ENCODE measurements around the gene CCDC59.
"Not testable (repeated sequence)": the region's sequence is repeated elsewhere in the genome, so short reads cannot be mapped to it uniquely, and the experiment has no call there.

Gene CCDC59, protein sequence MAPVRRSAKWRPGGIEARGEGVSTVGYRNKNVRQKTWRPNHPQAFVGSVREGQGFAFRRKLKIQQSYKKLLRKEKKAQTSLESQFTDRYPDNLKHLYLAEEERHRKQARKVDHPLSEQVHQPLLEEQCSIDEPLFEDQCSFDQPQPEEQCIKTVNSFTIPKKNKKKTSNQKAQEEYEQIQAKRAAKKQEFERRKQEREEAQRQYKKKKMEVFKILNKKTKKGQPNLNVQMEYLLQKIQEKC

DNA sequence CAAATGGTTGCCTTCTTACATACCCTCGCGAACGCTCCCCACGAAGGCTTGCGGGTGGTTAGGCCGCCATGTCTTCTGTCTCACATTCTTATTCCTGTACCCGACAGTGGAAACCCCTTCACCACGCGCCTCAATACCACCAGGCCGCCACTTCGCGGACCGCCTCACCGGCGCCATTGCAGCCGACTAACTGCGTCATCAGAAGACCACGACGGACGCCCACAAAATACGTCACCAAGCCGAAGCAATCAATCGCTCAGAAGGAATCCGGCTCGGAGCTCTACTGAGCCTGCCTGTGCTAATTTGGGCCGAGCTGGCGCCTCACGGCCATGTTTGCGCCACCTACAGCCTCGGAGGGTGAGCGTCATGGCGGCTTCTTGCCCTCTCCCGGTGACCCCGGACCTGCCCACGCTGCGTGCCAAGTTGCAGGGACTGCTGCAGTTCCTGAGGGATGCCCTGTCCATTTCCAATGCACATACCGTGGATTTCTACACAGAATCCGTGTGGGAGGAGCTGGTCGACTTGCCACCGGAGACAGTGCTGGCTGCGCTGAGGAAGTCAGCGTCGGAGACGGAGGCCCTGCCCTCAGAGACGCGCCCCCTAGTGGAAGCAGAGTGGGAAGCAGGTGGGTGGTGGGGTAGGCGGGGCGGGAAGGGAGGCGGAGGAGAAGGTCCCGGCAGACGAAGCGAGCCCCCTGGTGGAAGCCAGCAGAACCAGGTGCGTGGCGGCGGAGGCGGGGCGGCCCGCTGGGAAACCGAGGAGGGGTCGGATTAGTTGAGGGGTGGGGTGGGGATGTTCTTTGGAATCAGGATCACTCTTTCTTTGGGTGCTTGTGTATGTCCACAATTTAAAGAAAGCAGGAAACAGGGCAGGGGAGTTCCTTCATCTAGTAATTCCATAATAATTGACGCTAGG is at the start of gene CCDC59, which contains the start of gene METTL25:
TSS of gene CCDC59 (minus strand) at position 188 of the 915 bp plus-strand sequence. CDS start at position 177, 11 bp downstream.
TSS of gene METTL25 (plus strand) at position 330 of the 915 bp plus-strand sequence. CDS start at position 367, 37 bp downstream.
- peak; percentile 97 for DNase-seq

DNA sequence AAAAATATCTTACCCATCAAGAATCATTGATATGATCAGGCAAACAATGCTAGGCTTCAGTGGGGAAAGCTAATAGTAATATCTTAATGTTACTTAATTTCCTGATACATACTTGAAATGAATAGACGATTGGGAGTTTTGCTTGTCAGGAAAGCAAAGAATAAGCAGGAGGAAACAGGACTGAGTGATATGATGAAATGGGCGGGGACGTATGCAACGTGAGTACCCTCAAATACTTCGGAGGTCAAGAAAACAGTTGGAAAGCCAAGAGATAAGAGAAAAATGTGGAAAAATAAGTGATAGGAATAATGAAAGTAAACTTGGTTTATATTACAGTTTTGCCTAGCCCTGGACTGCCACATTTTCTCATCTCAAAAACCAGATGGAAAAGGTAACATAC is 49.3 kb upstream of the CCDC59 start:
- DNase-seq: no peak

DNA sequence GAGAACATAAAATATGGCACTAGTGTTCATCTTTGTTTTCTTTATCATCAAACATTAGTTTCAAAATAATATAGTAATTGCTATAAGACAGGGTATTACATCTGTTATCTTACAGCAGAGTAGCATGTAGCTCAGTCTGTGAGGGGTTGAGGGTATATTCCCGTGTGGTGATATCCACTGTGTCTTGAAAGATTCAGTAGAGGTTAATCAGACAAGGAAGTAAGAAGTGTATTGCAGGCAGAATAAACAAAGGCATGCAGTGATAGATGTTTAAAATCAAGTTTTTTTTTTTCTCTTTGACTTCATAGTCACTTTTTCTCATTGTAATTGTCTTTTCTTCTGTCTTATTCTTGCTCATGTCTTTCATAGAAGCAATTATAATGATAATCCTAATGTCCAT is 48.5 kb upstream of the CCDC59 start:
- no peak for DNase-seq

DNA sequence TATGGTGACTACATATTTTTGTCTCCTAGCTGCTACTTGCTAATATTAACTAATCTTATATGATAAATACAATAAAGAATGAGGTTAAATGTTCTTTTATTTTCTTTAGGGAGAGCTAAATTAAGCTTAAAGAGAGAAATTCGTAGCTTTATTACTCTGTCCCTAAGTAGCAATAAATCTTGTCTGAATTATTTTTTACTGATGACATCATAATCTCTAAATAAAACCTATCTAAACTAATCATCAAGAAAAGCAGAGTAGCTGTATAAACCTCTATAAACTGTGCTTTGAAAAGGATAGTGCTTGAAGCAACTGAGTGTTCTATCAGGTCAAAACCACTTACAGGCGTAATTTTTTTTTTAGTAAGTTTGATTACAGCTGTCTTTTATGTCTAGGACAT is 42.6 kb upstream of the CCDC59 start:
- no peak for DNase-seq

DNA sequence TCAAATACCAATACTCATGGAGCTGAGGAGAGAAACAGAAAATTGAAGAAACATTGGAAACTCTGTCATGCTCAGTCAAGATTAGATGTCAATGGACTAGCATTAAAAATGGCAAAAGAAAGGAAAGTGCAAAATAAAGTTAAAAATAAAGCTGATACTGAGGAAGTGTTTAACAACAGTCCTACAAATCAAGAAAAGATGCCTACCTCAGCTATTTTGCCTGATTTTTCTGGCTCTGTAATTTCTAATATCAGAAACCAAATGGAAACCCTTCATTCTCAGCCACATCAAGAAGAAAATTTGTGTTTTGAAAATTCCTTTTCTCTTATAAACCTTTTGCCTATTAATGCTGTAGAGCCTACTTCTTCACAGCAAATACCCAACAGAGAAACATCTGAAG is 40.7 kb upstream of the CCDC59 start:
- DNase-seq: no peak

DNA sequence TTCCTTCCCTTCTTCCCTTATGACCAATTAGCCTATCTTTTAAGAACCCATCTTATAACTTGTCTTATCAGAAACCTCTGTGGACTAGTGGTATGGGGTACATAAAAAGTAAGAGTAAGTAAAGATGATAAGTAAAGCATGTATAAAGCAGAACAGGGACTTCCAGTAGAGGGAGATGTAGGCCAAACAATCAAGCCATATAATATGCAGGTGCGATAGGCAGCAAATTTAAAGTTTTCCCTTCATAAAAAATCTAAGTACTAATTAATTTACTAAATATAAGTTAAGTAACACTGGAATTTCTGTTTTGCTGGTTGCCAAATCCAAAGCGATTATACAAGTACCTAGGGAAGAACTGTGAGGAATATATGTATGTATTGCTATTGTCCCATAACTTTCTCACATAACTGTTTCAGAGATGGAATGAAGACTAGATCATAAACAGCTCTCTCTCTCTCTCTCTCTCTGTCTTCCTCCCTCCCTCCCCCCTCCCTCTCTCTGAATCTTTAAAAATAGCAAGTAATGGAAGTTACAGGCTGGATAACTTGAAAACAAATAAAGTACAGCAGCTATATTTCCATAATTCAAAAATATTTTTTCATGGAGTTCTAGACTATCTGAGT is 25.9 kb upstream of the CCDC59 start:
- DNase-seq: no peak

DNA sequence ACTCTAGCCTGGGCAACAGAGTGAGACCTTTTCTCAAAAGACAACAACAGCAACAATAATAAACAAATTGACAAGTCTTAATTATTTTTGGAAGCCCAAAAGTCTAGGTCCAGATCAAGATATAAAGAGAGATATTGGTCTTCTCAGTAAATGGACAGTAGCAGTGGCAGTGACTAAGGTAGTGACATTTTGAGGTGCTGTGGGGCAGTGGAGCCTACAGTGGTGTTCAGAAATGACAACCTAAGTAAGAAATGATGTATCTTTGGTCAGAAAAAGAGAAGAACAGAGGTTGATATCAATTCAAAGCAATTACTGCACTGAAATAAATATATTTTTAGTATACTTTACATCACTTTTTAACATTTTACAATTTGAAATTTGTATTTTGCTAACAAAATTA is 20.8 kb upstream of the CCDC59 start:
- DNase-seq: no peak

DNA sequence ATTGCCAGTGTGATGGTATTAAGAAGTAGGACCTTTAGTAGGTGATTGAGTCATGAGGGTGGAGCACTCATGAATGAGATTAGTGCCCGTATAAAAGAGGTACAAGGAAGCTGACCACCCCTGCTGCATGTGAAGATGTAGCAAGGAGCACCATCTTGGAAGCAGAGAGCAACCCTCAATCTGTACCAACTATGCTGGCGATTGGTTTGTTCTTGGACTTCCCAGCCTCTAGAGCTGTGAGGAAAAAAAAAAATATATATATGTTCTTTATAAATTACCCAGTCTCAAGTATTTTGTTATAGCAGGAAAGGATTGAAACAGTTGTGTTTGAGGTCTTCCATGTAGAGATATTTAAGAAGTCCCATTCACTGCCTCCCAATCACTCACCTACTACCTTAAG is 17.0 kb upstream of the CCDC59 start:
- no peak for DNase-seq

DNA sequence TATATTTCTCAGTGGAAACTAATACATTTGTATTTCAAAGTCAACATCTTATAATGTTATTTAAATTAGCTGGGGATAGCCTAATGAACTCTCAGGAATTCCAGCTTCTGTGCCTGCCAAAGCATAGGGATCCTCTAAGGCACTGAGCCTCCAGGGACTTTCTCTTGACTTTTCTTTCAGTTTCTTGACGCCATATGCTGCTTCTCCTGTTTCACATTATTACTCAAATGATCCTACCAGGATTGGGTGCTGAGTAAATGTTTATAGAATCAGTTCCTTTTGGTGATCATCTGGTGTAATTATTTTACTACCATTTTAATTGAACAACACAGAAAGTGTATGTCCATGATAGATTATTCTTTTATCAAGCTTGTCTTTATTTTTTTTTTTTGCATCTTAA is 8.0 kb upstream of the CCDC59 start:
- no peak for DNase-seq

DNA sequence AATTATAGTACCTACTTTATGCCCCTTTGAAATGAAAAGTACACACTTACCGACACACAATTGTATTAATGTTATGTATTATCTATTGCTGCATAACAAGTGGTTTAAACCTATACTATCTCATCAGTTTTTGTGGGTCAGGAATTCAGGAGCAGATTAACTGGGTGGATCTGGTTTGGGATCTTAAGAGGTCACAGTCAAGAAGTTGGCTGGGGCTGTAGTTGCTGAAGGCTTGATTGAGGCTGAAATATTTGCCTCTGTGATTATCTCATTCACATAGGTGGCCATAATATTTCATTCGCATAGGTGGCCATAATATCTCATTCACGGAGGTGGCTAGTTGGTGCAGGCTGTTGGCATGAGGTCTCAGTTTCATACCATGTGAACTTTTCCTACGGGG is 5.8 kb upstream of the CCDC59 start:
- DNase-seq: no peak

DNA sequence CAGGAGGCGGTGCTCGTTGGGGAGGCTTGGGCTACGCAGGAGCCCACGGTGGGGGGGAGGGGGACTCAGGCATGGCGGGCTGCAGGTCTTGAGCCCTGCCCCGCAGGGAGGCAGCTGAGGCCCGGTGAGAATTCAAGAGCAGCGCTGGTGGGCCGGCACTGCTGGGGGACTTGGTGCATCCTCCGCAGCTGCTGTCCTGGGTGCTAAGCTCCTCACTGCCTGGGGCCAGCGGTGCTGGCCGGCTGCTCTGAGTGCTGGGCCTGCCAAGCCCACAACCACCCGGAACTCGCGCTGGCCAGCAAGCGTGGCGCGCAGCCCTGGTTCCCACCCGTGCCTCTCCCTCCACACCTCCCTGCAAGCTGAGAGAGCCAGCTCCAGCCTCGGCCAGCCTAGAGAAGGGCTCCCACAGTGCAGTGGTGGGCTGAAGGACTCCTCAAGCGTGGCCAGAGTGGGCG is 3.3 kb upstream of the CCDC59 start:
- DNase-seq: no peak

DNA sequence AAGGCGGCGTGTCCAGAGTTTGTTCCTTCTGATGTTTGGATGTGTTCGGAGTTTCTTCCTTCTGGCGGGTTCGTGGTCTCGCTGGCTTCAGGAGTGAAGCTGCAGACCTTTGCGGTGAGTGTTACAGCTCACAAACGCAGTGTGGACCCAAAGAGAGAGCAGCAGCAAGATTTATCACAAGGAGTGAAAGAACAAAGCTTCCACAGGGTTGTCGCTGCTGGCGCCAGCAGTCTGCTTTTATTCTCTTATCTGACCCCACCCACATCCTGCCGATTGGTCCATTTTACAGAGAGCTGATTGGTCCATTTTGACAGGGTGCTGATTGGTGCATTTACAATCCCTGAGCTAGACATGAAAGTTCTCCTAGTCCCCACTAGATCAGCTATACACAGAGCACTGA is 2.6 kb upstream of the CCDC59 start:
- not testable (repeated sequence) for DNase-seq

DNA sequence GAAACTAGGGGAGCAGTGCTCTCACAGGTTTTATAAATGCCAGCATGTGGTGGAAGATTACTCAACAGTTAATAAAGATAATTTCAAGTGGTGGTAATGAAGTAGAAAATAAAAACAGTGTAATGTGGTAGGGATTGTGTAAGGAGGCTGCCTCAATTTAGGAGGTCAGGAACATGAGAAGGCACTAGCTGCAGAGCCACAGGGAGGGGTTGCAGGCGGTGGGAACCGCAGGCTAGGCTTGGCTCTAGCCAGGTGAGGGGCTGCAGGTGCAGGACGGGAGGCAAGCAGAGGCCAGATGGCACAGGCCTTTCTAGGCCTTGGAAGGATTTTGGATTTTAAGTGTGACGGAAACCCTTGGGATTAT is 910 bp upstream of the CCDC59 start:
- DNase-seq: no peak

DNA sequence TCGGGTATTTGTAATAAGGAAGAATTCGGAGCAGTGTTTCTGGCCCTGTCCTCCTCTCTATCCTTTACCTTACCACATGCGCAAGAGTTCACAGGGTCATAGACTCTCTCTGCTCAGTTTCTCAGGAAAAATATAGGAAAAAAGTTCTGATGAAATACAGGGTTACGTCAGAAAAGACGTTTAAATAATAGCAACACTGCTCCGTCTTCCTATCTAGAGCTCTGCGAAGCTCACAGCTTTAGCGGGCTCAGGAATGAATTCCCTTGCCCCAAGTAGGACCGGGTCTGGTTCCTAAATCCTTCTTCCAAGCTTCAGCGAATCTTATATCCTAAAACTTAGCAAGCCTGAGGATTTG is 365 bp downstream of the CCDC59 start:
- DNase-seq: no peak

DNA sequence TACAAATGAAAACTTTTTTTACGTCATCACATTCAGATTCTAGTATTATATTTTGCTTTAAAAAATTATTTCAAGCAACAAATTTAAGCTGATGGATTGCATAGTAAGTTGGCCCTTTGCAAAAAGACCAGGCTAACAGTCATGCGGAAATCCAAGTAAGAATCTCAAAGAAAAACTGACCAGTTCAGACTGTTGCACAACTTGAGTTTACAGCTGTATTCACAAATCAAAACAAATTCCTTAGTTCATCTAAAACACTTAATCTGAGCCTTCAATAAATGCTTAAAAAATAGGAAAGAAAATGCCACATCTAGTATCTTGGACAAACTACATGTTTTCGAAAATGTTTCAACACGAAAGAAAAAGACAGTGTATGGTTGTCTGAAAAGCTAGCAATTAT is 847 bp downstream of the CCDC59 start:
- no peak for DNase-seq

DNA sequence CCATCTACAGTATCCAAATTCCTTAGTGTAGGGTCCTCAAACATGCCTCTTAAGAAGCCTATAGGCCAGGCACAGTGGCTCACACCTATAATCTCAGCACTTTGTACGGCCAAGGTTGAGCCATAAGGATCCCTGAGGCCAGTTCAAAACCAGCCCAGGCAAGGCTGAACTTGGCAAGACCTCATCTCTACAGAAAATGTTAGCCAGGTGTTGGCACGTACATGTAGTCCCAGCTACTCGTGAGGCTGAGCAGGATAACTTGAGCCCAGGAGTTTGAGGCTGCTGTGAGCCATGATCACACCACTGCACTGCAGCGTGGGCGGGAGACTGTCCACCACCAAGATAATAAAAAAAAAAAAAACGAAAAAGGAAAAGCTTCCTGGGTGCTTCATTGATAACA is 6.8 kb downstream of the CCDC59 start:
- no peak for DNase-seq

DNA sequence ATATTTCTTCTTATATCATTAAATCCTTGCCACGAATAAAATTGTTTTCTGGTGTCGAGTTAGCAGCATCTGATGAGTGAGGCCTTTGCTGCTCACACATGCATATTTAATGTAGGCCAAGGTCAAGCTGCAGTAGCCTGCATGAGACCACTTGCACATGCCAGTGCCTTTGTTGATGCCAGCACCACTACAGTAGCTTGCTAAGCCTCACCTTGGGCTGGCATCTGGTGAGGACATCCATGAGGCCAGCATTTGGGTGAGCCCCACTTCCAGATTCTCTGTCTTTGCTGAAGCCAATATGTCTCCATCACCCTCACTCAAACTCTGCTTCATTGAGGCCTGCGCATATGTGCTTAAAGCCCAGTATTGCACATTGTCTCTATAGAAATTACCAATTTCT is 8.0 kb downstream of the CCDC59 start:
- DNase-seq: no peak

DNA sequence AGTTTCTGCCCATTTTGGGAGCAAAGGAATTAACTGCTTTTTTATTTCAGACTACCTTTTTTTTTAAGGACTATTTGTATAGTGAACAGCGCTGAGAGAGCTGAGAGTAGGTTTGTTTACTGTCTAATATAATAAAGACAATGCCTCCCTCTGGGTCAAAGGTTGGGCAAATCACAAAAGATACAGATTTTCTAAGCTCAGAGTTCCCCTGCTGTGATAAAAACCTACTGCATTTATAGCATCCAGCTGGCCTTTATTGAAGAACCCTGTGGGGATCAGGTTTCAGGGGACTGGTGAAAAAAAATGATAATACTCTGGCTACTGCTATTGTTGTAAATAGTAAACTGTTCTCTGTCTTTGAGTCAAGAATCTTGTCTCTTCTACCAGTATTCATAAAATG is 28.7 kb downstream of the CCDC59 start:
- DNase-seq: no peak

DNA sequence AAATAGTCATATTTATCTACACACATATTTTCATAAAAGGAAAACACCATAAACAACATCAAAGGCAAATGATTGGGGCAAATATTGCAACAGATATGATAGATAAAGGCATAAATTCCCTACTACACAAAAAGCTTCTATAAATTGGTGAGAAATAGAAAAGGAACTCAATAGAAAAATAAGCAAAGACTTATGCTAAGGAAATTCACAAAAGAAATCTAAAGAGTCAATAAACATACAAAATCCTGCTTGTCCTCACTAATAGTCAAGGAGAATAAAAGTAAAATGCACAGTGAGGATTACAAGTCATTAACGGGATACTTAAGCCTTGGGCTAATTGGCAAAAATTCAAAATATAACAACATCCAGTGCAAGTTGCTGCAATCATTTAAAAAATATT is 30.3 kb downstream of the CCDC59 start:
- DNase-seq: no peak

DNA sequence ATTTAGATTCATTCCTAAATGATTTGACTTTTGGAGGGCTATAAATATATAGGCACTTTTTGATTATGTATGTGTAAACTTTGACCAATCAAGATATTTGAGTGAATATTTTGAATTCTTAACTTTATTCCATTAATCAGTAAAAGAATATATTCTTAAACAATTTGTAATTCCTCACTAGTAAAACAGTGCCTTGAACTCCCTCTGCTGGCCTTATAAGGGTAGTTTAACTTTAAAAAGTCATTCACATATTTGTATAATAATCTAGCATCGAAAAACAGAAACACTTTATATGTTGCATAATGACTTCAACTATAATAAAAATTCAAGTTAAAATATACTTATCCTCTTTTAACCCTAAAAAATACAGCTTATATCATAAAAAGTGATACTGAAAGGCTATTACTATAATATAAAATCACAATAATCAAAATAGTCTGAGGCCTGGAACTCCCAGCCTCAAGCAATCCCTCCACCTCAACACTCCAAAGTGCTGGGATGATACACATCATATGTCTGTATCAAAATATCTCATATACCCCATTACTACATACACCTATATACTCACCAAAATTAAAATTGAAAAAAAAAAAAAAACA is 31.2 kb downstream of the CCDC59 start:
- no peak for DNase-seq

DNA sequence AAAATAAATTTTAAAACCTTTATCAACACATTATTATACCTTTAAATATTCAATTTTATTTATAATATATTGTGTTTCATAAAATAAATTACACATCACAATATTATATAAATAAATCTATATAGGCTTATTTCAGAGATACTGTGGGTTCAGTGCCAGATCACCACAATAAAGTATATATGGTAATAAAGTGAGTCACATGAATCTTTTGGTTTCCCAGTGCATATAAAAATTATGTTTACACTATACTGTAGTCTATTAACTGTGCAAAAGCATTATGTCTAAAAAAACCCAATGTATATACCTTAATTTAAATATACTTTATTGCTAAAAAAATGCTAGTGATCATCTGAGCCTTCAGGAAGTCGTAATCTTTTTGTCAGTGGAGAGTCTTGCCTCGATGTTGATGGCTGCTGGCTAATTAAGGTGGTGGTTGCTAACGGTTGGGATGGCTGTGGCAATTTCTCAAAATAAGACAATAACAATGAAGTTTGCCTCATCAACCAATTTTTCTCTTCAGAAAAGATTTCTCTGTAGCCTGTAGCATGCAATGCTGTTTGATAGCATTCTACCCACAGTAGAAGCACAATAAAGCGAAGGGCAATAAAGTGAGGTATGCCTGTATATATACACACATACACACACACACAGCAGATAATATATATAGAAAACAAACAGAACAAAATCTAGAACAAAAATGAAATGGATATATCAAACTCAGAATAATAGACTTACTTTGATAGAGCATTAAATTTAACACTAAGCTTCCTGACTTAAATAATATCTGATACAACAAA is 32.4 kb downstream of the CCDC59 start:
- no peak for DNase-seq

DNA sequence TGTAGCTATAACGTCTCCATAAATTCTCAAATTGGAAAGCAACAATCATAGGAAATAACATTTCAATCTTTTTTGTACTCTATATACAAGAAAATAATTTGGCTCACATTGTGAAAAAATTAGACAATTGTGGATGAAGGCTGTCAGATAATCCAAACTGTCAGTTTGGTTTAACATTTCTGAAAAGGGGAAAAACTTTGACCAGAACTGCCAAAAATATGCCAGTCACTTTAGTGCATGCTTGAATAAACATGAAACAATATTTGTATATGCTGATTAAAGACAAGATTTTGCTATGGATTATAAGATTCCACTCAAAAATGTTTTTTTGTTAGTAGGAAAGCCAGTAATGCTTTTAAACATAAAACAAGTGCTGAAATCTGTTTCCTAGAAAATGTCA is 38.9 kb downstream of the CCDC59 start:
- no peak for DNase-seq

Measured in activated CD8-positive, alpha-beta memory T cell treated with anti-CD3 and anti-CD28 coated beads, Interleukin-2, amount 50 U/mL, for 4 hours (primary cell).